ENCODE measurements around the gene PPP3CB.

The PPP3CB gene

GRCh38 chr10:73493781-73494180 lies 2.0 kb downstream of the PPP3CB start:
- in situ Hi-C loops (cut with MboI; ENCODE audit: low pct_unique_long_range_greater_than_20kb, low sequenced_read_pairs) = no loop called here
- no peak for DNase-seq

DNA sequence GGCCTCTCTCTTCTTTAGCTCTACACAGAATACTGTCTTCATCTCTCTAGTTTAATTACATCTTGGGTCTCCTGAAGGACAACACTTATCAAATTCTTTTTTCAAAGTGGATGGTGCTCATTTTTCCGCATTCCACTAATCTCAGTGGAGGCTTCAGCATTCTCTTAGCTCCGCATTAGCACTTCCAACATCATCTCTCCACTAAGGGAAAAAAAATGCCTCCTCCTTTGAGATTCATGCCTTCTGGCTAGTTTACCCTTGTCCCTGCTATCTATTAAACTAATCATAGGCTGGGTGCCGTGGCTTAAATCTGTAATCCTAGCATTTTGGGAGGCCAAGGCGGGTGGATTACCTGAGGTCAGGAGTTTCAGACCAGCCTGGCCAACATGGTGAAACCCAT lies 9.2 kb downstream of the PPP3CB start:
- in situ Hi-C loops (cut with MboI; ENCODE audit: low pct_unique_long_range_greater_than_20kb, low sequenced_read_pairs) = no loop called here
- DNase-seq = no peak

DNA sequence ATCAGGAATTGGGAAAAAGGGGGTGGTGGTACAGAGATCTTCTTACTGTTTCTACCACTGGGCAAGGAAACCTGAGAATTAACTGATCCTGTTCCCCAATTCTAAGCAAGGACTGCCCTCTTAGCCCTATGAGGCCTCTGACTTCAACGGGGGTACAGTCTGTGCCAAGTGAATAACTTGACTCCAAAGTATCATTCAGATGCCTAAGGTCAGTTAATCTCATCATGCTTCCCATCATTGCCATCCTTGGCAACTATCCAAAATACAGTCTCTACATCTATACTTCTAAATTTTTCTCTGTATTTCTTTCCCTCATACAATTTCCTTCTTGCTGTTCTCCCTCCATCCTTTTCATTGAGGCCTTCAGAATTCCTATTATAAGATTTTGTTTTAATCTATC lies 10.5 kb downstream of the PPP3CB start:
- in situ Hi-C loops (cut with MboI; ENCODE audit: low pct_unique_long_range_greater_than_20kb, low sequenced_read_pairs) = no loop called here
- no peak for DNase-seq

- in situ Hi-C loops (cut with MboI; ENCODE audit: low pct_unique_long_range_greater_than_20kb, low sequenced_read_pairs) = no loop called here
- DNase-seq = no peak
Measured at GRCh38 chr10:73480158-73480557, 15.7 kb downstream of the PPP3CB start.

DNA sequence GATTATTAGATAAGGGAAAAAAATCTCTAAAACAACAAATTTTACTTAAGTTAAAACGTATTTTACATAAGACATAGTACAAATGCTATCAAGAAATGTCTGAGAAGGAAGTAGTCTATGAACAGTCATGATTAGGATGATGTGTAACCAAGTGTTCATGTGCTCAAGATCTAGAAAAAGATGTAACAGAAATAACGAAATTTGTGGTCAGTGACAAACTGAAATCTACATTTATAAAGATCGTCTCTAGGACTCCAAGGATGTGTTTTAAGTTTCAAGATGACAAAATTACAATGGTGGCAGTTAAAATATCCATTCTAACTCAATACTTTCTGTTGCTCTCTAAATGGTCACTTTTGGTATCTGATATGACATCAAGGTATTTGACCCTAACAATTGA lies 17.2 kb downstream of the PPP3CB start:
- in situ Hi-C loops (cut with MboI; ENCODE audit: low pct_unique_long_range_greater_than_20kb, low sequenced_read_pairs) = no loop called here
- DNase-seq = no peak

- in situ Hi-C loops (cut with MboI; ENCODE audit: low pct_unique_long_range_greater_than_20kb, low sequenced_read_pairs) = no loop called here
Measured at GRCh38 chr10:73471226-73471625, 24.6 kb downstream of the PPP3CB start.

DNA sequence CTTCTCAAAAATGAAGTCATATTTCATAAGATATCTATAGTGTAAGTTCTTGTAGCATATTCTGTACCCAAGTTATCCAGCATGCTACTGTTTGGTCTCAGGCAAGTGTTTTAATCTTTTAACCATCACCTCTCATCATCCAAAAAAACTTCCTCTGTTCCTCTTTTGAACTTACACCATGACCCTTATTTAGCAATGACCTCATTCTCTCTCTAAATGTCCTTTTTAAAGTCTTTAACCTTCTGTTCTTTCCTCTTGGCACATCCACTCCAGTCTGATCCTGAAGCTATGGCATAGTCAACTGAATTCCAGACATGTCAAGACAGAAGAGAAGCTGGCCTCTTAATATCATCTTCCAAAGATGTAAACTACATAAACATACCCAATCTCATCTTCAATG lies 26.2 kb downstream of the PPP3CB start:
- peak; percentile 34 for DNase-seq
- in situ Hi-C loops (cut with MboI; ENCODE audit: low pct_unique_long_range_greater_than_20kb, low sequenced_read_pairs) = no loop called here

More at GRCh38 chr10:73471226-73471625, 24.6 kb downstream of the PPP3CB start:
- DNase-seq = no peak

DNA sequence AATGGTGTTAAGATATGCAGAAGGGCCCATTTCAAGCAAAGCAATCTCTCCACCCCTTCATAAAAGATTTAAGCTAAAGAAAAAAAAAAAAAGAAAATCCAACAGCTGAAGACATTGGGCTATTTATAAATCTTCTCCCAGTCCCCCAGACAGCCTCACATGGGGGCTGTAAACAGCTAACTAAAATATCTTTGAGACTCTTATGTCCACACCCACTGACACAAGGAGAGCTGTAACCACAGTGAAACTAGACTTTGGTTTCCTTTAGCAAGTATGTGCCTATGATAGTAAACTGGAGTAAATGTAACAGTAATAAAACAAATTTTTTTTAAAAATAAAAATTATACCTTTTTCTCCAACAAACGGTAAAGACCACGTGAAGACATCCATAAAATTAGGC lies 28.6 kb downstream of the PPP3CB start:
- in situ Hi-C loops (cut with MboI; ENCODE audit: low pct_unique_long_range_greater_than_20kb, low sequenced_read_pairs) = no loop called here

GRCh38 chr10:73465978-73466726 lies 29.7 kb downstream of the PPP3CB start:
- DNase-seq = no peak
- in situ Hi-C loops (cut with MboI; ENCODE audit: low pct_unique_long_range_greater_than_20kb, low sequenced_read_pairs) = no loop called here

More for the DNA sequence above, 28.6 kb downstream of the PPP3CB start:
- no peak for DNase-seq

DNA sequence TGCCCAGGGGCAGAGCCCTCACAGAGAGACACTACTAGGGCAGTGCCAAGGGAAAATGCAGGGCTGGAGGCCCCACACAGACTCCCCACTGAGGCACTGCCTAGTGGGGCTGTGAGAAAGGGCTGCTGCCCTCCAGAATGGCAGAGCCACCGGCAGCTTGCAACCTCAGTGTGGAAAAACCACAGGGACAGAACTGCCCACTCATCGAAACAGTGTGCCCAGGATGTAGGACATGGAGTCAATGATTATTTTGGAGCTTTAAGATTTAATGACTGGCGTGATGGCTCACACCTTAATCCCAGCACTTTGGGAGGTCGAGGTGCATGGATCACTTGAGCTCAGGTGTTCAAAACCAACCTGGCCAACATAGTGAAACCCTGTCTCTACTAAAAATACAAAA lies 34.9 kb downstream of the PPP3CB start:
- no peak for DNase-seq
- in situ Hi-C loops (cut with MboI; ENCODE audit: low pct_unique_long_range_greater_than_20kb, low sequenced_read_pairs) = no loop called here

DNA sequence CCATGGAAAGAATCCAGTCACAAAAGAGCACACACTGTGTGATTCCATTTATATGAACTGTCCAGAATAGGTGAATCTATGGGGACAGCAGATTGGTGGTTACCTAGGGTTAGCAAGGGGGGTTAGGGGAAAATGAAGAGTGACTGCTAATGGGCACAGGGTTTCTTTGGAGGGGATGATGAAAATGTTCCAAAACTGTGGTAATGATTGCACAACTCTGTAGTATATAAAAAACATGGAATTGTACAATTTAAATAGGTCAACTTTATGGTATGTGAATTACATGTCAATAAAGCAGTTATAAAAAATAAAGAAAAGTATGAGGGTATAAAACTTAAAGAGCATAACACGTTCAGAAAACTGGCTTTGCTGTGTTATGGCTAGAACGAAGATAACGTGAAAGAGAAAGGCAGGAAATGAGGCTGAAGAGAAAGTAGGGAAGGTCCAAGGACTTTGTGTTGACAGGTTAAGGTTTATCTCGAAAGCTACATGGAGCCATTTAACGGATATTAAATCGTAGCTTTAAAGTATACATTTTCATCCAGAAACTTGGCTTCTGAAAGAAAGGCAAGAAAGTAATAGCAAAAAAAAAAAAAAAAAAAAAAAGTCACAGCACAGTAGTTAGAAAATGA lies 36.0 kb downstream of the PPP3CB start:
- in situ Hi-C loops (cut with MboI; ENCODE audit: low pct_unique_long_range_greater_than_20kb, low sequenced_read_pairs) = no loop called here

DNA sequence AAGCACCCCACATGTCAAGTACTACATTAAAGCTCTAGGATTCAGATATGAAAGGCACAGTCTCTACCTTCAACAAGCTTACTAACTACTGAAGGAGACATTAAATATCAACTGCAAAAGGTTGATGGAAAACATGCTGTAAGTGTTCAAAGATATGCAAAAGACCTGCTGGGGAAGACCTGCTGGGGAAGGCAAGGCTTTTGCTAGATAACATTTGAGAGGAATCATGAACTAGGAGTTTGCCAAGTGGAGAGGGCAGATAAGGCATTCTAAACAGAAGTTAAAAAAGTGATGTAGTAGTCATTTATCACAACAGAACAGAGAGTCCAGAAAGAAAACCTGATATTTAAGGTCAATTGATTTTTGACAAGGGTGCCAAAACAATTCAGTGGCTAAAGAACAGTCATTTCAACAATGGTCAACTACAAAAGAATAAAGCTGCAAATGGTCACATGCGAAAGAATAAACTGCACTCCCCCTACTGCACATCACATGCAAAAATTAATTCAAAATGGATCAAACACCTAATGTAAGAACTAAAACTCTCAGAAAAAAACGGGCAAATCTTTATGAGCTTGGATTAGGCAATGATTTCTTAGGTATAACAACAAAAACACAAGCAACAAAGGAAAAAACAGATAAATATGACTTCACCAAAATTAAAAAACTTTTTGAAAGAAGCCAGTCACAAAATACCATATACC lies 39.5 kb downstream of the PPP3CB start:
- in situ Hi-C loops (cut with MboI; ENCODE audit: low pct_unique_long_range_greater_than_20kb, low sequenced_read_pairs) = no loop called here
- no peak for DNase-seq

More for the DNA sequence above, 36.0 kb downstream of the PPP3CB start:
- DNase-seq = no peak

DNA sequence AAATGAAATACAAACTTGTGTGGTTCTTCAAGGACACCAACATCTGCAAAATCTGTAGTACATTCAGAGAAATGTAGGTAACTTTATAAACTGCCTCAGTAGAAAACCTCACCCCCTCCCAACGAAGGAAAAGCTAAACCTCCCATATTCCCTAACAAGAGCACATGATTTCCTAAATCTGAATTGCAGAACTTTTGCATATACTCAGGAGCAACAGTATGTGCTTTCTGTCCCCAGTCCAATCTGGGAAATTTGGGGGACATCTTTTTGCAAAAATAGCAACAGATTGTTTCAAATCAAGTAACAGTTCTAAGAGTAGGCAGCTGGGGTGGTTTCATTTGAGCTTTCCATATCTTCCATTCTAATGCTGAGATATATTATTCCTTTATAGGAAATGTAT lies 46.7 kb downstream of the PPP3CB start:
- DNase-seq = no peak
- in situ Hi-C loops (cut with MboI; ENCODE audit: low pct_unique_long_range_greater_than_20kb, low sequenced_read_pairs) = no loop called here

GRCh38 chr10:73448384-73448783 lies 47.4 kb downstream of the PPP3CB start:
- in situ Hi-C loops (cut with MboI; ENCODE audit: low pct_unique_long_range_greater_than_20kb, low sequenced_read_pairs) = no loop called here
- DNase-seq = no peak

DNA sequence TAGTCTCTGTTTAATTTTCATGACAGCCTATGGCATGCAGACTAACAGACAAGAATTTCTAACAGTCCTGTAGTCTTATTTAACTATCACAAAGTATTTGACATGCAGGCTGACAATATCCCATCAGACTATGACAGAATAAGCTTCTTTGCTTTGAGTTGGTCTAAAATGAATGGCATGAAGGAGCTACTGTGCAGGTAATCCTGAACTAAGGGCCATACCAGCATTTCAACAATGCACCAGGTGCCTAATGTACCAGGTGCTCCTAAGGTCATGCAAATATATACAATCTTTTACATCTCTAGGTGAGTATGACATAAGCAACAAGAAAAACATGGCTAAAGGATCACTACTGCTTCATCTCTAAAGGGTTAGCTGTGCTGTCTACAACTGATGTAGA lies 48.9 kb downstream of the PPP3CB start:
- DNase-seq = no peak
- in situ Hi-C loops (cut with MboI; ENCODE audit: low pct_unique_long_range_greater_than_20kb, low sequenced_read_pairs) = no loop called here

- in situ Hi-C loops (cut with MboI; ENCODE audit: low pct_unique_long_range_greater_than_20kb, low sequenced_read_pairs) = no loop called here
- no peak for DNase-seq
Measured at GRCh38 chr10:73444457-73444856, 51.4 kb downstream of the PPP3CB start.

DNA sequence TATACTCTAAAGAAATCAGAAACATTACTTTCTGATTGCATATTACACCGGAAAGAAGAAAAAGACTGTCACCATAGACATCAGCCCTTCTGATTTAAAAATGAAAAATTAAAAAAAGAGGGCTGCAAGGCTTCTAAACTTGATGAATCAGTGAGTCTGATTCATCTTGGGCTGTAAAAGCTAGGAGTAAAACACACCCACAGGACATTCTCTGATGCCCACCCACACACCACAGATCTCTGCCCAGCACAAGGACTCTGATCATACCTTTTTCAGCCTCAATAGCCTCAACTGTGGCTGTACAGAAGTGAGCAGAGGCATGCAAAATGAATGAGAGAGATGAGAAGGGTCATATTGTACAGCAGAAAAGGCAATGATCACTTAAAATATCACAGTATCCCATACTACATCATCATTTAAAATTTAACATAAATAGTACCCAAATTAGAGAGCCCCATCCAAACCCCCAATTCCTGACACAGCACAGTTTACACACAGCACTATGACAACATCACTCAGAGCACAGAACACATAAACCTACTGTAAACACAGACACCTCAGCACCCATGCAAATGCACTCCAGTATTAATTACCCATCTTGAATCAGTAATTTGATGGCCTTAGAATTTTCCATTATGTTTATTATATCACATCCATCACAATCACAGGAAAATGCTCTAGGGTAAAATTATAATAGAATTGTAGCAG lies 56.1 kb downstream of the PPP3CB start:
- DNase-seq = no peak
- in situ Hi-C loops (cut with MboI; ENCODE audit: low pct_unique_long_range_greater_than_20kb, low sequenced_read_pairs) = no loop called here

DNA sequence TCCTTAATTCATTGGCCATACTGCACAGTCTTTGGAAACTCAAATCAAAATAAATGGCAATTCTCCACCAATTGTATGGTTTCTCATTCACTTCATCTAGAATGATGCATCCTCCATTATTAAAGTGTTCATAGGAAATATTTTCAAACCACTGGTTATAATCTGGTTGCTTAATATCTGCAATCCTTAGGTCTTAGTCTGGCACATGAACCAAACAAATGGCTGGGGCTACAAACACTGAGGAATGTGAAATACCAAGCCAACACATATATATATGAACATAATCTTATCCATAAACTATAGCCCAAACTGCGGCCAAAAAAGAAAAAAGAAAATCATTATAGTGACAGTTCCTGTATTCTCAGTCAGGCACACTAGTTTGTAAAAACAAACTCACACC lies 56.8 kb downstream of the PPP3CB start:
- in situ Hi-C loops (cut with MboI; ENCODE audit: low pct_unique_long_range_greater_than_20kb, low sequenced_read_pairs) = no loop called here
- DNase-seq = no peak

- DNase-seq = no peak
- in situ Hi-C loops (cut with MboI; ENCODE audit: low pct_unique_long_range_greater_than_20kb, low sequenced_read_pairs) = no loop called here
Measured at GRCh38 chr10:73433538-73433867, 62.3 kb downstream of the PPP3CB start, which contains the start of gene MSS51. TSS of gene MSS51 (minus strand) at chr10:73433561. CDS start at chr10:73428284, 5,277 bp downstream.

Measured in KBM-7 (cell line).